Brain pericyte (primary cell): ENCODE results near the gene CCDC24.

ENCODE experiments used
- DNase-seq: peaks from one replicate; pipeline ENCODE4 v3.0.0-alpha.2; 2012; ENCODE audit warnings: low read depth, low spot score

The CCDC24 gene

DNA sequence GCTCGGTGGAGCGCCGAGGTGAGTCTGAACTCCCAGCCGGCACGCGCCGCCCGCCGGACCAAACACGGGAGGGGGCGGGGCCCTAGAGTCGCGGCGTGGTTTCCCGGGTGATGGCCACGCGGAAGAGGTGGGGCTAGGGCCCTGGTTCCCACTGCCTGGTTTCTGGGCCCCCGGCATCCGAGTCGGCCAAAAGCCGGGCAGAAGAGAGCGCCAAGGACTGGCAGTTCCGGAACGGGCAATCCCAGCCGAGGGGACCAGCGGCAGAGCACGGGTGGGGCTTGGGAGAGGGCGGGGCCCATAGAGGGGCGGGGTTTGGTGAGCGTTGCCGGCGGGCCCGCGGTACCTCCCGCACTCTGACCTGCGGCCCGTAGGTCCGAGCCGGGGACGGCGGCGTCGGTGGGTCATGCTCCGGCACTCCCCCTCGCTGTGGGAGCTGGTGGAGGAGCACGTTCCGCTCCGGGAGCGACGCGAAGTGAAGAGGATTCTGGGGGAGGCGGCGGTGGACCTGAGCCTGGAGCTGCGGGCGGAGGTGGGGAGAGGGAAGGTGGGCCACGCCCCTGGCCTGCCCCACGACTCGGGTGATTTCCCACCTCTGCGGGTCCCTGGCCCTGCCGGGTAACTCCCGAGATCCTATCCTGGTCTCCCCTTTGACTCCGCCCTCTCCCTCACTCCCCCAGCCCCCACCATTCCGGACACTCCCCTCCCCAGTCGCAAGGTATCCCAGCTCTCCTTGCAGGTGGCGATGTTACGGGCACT is at the start of gene CCDC24:
CCDC24 (plus strand) TSS at position 124 of the 756 bp plus-strand sequence; CDS start at position 404, 280 bp downstream.
- DNase-seq: peak; percentile 31

GRCh38 chr1:43942411-43942810 is 49.0 kb upstream of the CCDC24 start:
- no peak for DNase-seq

GRCh38 chr1:43944860-43945259 is 46.5 kb upstream of the CCDC24 start:
- DNase-seq: no peak

GRCh38 chr1:43945674-43946235 is 45.6 kb upstream of the CCDC24 start:
- no peak for DNase-seq

DNA sequence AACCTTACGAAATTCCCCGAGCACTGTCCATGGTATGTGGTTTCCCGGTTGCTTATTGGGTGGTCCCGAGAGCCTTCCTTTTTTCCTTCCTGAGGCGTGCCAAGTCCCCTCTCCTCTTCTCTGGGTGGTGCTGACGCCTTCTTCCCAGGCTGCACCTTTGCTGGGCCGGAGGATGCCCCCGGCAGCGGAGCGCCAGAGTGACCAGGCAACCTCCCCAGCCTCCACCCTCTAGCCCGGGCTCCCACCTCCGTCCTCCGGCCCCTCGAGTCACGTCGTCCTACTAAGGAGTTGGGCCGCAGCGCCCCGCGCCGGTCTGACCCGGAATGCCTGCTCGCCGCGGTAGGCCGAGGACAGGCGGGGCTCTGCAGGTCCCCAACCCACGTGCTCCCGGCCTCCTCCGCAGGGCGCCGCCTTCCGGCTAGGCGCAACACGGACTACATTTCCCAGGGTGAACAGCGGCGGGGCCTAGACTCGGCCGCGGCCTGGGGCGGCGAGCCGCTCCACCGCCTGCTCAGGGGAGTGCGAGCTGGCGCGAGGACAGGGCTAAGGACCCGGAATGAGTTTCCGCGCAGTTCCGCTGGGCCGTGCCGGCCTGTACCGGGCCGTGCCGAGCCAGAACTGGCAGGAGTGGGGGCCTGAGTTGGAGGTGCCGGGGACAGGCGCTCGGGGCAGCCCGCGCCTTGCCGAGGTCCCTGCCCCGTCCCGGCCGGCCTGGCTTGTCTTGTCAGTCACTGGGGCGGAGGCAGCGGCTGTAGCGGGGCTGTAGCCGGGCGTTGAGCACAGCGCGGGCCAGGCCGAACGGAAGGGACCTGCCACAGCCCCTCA is 45.0 kb upstream of the CCDC24 start, which contains the start of gene IPO13:
IPO13 (plus strand) TSS at position 715 of the 825 bp plus-strand sequence. CDS start 651 bp downstream, outside the sequence.
- peak; percentile 72 for DNase-seq

DNA sequence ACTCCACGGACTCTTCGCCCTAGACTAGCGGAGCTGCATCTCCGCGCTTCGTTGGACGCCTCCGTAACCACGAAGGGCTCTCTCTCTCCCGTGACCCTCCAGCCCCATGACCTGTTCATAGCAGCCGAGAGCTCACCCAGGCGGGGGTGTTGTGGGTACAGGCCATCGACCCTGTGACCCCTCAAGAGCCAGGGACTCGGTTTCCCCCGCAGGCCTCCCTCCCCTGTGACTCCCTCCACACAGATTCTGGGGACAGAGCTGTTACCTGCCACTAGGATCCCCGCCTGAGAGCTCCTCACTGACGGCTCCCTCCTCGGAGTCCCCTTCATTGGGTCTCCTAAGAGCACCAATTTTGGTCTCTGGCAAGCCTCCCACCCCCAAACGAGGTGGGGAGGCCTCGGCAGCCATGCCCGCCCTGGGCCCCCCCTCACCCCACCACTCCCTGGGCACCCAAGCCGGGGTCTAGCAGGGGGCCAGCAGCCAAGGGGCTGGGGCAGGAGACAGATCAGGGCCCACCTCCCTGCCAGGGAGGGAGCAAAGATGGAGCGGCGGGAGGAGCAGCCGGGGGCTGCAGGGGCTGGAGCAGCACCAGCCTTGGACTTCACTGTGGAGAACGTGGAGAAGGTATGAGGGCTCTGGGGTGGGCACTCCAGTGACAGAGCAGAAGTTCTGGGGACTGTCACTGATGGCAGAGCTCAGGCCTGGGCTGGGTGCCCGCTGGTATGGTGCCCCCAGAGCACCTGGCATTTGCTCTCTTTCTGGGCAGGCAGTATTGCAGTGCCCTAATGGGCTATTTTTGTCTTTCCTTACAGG is 44.1 kb upstream of the CCDC24 start:
- no peak for DNase-seq

- no peak for DNase-seq
Observed at GRCh38 chr1:43947874-43948437, 43.4 kb upstream of the CCDC24 start.

DNA sequence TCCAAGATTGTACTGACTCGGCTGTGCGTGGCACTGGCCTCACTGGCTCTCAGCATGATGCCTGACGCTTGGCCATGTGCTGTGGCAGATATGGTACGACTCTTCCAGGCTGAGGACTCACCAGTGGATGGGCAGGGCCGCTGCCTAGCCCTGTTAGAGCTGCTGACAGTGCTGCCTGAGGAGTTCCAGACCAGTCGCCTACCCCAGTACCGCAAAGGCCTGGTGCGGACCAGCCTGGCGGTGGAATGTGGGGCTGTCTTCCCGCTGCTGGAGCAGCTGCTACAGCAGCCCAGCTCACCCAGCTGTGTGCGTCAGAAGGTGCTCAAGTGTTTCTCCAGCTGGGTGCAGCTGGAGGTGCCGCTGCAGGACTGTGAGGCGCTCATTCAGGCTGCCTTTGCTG is 41.7 kb upstream of the CCDC24 start:
- no peak for DNase-seq

DNA sequence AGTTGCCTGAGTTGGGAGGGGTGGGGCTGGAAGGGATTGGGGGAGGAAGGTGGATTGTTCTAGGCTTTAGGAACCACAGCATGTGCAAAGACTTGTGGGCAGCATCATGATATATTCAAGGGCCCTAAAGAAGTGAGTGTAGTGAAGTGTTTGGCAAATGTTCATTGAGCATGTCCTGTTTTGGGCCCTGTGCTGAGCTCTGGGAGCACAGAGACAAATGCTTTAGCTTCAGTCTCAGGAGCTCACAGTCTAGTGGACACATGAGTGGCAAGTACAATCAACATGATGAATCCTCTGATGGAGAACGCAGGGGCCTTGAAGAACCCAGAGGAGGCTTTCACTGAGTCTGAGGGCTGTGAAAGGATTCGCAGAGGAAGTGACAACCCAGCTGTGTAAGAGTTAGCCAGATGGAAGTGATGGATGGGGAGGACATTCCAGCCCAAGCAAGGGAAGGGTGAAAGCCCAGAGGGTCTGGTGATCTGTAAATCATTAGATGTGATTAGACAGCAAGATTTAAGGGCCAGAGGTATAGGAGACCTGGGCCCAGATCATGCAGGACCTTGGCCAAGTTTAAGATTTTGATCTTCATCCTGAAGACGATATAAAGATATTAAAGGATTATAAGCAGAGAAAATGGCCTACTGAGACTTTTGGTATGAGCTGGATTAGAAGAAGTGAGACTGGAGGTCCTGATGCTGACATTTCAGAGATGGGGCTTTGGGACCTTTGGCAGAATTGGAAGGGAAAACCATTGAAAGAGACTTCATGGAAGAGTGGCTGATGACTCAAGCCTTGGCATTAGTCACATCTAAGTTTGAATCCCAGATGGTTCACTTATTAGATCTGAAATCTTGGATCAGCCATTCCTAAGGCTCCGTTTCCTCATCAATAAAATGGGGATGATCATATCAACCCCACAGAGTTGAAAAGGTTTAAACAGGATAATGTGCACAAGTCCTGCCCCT is 40.1 kb upstream of the CCDC24 start:
- DNase-seq: no peak

DNA sequence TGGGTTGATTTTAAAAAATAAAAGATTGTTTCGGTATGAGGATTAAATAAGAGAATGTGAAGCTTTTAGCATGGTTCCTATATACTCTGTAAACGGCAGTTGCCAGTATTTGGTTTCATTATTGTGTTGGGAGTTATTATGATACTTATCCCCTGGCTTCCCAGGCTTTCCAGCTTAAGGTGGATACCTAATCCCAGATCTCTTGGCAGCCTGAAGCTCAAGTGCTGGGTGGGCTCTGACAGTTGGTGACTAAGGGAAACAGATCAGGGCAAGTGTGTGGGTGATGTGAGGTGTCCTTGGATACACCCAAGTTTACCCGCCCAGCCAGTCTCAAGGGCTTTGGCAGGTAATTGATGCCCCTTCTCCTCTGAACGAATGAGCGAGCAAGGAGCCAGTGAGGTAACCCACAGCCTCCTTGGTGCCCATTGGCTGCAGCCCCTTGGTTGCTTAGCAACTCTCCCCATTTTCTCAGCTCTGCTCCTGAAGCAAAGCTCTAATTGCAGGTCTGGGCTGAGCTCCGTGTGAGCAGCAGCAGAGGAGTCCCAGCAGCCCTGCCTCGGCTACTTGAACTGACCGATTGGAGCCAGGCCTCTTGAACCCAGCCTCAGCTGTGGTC is 38.6 kb upstream of the CCDC24 start:
- DNase-seq: no peak

- DNase-seq: no peak
Observed at GRCh38 chr1:43953361-43953760, 38.0 kb upstream of the CCDC24 start.

DNA sequence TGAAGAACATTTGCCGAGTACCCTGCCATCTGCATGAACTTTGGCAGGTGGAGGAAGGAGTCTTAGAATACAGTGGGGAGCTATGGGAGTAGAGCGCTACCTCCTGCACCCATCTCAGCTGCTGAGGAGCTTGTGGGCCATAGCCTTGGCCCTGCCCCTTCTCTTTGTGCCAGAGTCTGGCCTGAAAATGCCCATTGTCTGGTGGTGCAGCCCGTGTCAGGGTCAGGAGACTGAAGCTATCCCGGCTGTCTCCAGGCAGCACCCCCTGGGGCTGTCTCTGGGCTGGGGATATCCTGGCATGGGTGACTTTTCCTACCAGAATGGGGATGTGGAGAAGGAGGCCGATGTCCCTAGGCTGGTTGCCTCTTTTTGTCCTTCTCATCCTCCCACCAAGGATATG is 37.4 kb upstream of the CCDC24 start:
- no peak for DNase-seq

DNA sequence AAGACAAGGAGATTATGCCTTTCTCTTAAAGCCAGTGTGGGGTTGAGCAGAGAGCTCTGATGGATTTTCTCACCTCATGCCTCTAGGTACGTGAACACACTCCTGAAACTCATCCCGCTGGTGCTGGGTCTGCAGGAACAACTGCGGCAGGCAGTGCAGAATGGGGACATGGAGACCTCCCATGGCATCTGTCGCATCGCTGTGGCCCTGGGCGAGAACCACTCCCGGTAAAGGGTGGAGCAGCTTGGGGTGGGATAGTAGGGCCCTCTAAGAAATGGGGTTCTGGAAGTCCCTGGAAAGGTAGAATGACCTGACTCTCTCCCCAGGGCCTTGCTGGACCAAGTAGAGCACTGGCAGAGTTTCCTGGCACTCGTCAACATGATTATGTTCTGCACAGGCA is 35.2 kb upstream of the CCDC24 start:
- no peak for DNase-seq

GRCh38 chr1:43957407-43958040 is 33.9 kb upstream of the CCDC24 start:
- no peak for DNase-seq

DNA sequence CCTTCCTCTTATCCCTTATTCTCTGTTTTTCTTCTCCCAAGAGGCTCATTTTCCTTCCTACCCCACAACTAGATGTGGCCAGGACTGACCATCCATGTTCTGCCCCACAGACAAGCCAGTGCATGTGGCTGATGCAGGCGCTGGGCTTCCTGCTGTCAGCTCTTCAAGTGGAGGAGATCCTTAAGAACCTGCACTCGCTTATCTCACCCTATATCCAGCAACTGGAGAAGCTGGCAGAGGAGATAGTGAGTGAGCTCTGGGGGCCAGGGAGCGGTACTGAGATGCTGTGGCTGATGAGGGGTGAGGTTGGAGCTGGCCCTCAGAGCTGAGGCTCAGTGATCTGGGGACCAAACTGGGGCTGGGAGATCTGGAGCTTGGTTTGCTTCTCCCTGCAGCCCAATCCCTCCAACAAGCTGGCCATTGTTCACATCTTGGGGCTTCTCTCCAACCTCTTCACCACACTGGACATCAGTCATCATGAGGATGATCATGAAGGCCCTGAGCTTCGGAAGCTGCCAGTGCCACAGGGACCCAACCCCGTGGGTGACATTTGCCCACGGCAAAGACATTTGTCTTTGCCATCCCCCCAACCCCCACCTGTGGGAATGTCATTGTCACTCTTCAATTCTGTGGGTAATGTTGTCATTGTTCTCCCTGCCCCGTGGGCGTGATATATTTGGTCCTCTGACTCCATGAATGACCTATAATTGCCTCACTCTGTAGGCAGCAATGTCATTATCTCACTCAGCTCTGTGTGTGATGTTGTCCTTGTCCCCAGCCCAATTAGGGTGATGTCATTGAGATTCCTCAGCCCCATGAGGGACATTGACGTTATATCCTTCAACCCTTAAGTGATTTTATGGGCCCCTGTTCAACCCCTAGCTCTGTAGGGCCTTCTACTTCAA is 32.8 kb upstream of the CCDC24 start:
- no peak for DNase-seq

DNA sequence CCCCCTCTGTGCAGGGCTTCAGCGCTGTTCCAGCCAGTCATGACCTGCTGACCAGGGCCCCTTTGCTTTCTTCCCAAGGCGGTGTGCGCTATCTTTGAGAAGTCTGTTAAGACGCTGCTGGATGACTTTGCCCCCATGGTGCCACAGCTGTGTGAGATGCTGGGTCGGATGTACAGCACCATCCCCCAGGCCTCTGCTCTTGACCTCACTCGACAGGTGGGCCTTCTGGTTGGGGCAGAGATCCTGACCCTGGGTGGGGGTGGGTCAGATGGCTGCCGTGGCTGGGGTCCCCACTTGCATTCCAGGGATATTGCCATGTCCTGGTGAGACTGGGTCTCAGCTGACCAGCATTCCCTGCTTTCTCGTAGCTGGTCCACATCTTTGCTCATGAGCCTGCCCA is 30.6 kb upstream of the CCDC24 start:
- DNase-seq: no peak

DNA sequence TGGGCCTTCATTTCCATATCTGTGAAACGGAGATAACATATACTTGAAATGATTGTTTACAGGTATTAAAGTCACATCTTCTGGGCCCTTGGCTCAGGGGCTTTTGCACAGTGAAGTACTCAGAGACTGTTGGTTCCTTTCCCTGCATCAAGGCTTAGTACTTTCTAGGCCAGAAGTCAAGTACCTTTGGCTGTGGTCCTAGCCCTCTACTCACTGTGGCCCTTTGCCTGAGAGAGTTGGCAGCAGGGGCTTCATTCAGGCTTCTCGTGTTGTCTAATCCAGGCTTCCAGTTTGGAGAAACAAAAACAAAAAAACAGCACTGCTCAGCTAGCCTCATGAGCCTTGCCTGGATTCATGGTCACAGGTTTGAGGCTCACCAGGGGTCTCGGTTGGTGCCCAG is 29.7 kb upstream of the CCDC24 start:
- DNase-seq: no peak

- no peak for DNase-seq
Observed at GRCh38 chr1:43962324-43962723, 29.1 kb upstream of the CCDC24 start.
